Mammary microvascular endothelial cell (primary cell): Measurements from ENCODE around the gene MED17. TPM values are rescaled to one million over a fixed set of nuclear protein-coding genes. Genes with fewer than 3 reads are reported as not detected.

Experiments
- total RNA-seq: library from RNA; depleted of rRNA; stranded (reverse); fragments of >200 nt; gene quantifications from 2 replicates; pipeline ENCODE4 v1.2.3, GENCODE V29; 2015

The MED17 gene
- 30.4 and 37.5 TPM in 2 replicates for total RNA-seq

GRCh38 chr11:93784145-93784934 lies at the start of gene MED17:
Gene MED17 (plus strand): TSS chr11:93784282. CDS start chr11:93784514, 232 bp downstream.

GRCh38 chr11:93741094-93741881 lies 42.8 kb upstream of the MED17 start, which contains the start of the genes C11orf54 and TAF1D:
Gene C11orf54 (plus strand): TSS chr11:93741672. CDS start chr11:93747394, 5,722 bp downstream.
Gene TAF1D (minus strand): TSS chr11:93741495. CDS start chr11:93739304, 2,191 bp downstream.

DNA sequence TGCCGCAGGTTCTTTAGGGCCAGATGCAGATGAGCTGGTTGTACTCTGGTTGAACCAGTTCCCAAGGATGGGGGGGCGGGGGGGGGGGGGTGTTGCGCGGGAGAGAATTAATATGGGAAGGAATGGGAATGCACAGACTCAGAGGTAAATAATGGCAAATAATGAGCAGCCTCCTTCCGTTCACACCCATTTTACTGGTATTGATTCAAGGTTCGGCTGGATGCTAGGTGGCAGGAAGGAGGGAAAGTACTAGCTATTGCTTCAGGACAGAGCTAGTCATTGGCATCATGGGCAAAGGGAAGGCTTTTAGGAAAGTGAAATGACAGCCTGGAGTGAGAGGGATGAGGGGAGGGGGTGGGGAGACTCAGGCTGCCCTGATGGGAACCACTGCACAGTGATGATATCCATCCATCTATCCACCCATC lies 66.5 kb downstream of the MED17 start, which contains the start of gene VSTM5:
TSS of gene VSTM5 (minus strand) at position 25 of the 425 bp plus-strand sequence. CDS start 116 bp downstream, outside the sequence.

Other genes starting within 250 kb of the MED17 start
- 23.0 and 39.5 TPM in 2 replicates for gene SMCO4, start 240.9 kb upstream of the MED17 start, total RNA-seq
- gene CEP295, start 122.6 kb upstream of the MED17 start, total RNA-seq = 10.3 and 16.5 TPM in 2 replicates
- gene TAF1D, start 42.8 kb upstream of the MED17 start, total RNA-seq = 88.9 and 112 TPM in 2 replicates
- 10.0 and 11.3 TPM in 2 replicates for gene C11orf54, start 42.6 kb upstream of the MED17 start, total RNA-seq
- not detected in 2 replicates for gene VSTM5, start 66.3 kb downstream of the MED17 start, total RNA-seq
- gene HEPHL1, start 237.1 kb downstream of the MED17 start, total RNA-seq = not detected in 2 replicates